AG08395 (cell line): ENCODE results near the gene GNAO1.

Experiments
- DNase-seq: peaks from one replicate; pipeline ENCODE4 v3.0.0; 2012; ENCODE audit warnings: mixed read lengths, low spot score

Gene GNAO1

DNA sequence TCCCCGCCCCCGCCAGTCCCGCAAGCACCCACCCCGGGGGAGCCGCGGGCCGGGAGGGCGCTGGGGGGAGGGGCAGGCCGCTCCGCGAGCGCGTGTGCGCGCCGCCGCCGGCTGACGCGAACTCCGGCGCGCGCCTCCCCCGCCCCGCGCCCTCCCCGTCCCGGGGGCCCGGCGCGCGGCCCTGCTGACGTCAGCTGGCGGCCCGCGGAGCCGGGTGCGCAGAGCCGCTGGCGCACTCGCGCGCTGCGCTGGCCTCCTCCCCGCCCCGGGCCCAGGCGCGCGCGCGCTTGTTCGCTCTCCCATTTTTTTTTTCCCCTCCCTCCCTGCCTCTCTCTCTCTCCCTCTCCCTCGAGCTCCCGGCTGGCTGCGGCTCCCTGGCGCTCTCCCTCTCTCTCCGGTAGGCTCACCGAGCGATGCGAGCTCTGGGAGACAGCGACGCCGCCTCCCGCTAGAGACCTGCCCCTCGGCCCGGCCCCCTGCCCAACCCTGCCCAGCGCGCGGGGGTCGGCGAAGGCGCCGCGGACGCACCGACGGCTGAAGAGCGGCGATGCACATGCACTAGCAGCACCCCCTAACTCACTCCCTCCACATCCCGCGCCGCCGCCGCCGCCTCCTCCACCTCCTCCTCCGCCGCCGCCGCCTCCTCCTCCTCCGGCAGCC, at the start of gene GNAO1:
Gene GNAO1 (plus strand): TSS at position 334 of the 660 bp plus-strand sequence. CDS start 747 bp downstream, outside the sequence.
- DNase-seq = peak; percentile 73

DNA sequence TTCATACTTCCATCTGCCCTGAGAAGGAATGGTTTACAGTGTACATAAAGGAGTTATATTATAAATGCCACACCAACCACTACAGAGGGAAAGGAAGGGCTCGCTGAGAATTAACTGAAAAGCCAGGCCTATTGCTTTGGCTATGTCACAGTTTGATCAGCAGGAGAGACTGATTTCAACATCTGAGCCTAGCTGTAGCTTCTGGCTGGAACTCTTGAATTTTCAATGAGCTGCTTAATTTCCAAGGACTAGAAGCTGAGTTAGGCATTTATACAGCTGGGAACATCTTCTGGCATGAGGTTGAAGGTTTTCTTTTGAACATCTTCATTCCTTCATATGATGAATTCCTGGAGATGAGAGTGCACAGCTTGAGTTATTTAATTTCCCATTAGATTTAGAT, 47.6 kb upstream of the GNAO1 start:
- DNase-seq = no peak

DNA sequence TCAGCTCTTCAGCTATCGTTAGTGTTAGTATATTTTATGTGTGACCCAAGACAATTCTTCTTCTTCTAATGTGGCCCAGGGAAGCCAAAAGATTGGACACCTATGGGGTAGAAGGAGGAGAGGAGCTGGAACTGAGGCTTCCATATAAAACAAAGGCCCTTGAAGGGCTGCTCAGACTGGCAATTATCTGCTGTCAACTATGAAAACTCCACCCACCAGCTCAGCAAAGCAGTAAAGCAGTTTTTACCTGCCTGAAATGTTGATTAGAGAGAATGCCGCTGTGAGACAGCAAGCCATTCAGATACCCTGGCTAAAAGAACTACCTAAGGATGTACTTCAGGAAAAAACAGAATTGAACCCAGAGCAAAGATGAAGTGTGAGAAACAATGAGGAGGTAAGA, 45.9 kb upstream of the GNAO1 start:
- no peak for DNase-seq

DNA sequence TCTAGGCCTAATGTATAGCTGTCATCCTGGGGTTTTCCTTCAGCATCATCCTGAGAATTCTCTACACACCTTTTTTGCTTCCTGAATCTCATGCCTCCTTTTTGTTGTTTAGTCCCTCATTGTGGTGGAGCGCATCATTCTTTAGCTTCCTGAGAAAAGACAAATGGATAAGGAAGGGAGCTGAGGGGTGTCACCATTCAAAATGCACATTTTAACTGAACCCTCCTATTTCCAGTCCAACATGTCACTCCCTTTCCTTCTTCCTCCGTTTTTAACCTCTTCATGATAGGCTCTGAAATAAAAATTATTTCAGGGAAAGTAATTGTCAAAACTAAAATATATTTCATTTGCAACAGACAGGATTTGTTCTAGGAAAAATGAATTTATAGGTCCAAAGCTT, 39.7 kb upstream of the GNAO1 start:
- DNase-seq = no peak

DNA sequence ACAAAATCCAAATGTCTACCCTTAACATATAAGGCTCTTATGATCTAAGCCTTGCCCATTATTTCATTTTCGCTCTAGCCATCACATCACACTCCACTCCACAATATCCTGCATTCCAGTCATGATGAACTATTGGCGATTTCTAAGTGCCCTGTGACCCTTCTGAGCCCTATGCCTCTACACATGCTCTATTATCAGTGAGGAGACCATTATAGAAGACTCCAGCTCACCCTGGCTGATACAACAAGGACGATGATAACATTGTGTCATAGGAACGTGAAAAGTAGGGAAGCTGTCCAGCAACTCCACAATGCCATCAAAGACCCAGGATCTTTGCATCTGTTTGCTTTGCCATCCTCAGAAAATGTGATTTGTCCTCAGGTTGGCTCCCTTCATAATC, 29.6 kb upstream of the GNAO1 start:
- DNase-seq = no peak

DNA sequence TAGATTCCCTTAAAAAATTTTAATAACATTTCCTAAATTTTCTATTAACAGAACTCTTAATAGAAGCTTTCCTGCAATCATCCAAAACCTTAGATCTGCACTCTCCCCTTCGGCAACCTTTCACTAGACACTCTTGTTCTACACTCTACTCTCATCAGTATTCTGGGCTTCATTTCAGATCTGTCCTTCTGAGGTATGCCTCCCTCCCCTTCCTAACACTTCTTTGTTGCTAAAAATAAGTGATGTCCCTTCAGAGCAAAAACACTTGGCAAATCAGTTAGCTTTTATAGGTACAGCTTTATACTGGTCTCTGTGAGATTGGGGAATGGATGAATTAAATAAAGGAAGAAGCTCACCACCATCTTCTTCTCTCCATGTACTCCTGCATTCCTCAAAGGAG, 28.2 kb upstream of the GNAO1 start:
- no peak for DNase-seq

DNA sequence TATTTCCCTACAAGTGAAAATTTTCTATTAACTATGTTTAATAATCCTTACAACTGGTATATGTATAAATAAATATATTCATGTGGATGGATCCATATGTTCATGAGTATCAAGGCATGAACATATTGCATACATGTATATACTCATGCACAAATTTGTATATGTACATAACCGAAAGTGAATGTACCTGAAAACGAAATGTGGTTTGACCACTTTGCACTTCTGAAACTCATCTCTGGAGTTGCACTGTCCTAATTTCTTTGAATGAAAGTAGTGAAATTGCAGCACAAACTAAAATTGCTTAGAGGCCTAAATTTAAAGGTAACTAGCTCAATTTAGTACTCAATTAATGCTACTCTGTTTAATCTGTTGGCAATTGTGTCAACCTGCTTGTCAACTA, 27.4 kb upstream of the GNAO1 start:
- no peak for DNase-seq

DNA sequence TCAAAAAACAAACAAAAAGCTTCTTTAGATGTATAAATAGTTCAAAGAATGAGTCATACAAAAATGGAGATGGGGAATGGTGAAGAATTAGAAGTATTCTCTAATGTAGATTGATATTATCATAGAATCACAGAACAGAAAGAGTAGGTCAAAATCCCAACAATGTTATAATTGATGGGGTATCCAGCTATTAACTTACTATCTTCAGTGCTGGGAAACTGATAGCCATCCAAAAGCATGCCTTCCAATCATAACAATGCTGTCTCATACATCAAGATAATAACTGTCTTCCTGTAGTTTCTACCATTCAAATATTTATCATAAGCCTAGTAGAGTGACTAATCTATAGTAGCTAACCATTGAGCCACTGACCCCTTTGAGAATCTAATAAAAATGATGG, 26.7 kb upstream of the GNAO1 start:
- DNase-seq = no peak

DNA sequence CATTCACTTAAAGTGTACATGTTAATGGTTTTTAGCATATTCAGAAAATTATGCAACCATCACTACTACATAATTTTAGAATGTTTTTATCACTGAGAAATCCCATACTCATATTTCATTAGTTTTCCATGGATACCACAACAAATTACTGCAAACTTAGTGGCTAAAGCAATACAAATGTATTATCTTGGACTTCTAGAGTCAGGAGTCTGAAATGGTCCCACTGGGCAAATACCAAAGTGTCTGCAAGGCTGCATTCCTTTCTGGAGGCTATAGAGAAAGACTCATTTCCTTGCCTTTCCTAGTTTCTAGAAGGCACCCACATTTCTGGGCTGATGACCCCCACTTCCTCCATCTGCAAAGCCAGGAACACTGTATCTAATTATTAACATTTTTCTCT, 16.9 kb upstream of the GNAO1 start:
- DNase-seq = no peak

DNA sequence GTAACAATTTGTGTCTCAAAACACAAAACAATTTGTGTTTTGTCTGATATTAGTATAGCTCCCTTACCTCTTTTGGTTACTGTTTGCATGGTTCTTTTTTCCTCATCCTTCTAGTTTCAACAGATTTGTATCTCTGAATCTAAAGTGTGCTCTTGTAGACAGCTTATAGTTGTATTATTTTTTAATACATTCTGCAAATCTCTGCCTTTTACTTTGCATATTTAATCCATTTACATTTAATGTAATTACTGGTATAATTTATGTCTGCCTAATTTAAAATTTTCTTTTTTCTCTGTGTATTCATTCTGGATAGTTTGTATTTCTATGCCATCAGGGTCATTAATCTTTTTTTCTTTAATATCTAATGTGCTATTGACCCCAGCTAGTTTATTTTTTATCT, 9.9 kb upstream of the GNAO1 start:
- DNase-seq = no peak

DNA sequence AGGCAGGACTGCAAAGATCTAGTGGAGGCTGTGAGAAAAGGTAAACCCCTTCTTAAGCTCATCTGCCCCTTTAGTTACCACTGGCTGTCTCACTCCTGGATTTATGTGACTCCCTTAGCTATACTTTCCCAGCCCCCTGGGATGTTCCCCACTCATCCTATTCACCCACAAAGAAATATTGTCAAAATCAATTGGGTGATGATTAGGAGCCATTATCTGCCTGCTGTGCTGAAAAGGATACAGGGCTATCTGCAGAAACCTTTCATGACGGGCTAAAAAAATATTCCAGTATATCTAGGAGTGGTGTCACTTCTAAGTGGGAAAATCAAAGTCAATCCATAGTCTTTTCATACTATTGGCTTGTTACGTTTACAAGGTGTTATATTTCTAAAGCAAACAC, 8.0 kb upstream of the GNAO1 start:
- DNase-seq = no peak

DNA sequence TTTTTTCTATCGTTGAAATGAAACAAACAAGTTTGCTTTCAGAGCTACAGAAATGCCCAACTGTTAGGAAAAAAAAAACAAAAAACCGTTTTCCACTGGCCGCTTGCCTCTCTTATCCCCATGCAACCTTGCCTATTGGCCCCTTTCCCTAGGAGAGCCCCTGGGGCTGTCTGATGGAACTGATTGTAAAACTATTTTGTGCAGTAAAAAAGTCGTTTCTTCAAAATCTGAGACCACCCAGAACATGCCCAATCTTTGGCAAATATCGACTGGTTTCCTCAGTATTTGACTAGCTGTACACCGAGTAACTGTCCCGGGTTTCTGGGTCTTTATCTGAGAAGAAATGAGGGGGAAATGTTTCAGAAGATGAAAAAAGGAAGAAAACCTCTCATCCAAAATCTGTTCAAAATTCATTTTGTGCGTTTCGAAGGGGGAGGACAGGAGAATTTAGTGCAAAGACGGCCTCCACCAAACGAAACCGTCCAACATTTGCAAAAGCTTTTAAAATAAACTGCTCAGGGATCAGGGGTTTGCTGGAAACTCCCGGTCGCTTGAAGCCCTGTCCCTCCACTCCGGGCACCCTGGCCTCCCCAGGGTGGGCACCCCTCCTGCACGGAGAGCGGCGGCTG, 1.1 kb upstream of the GNAO1 start:
- no peak for DNase-seq

DNA sequence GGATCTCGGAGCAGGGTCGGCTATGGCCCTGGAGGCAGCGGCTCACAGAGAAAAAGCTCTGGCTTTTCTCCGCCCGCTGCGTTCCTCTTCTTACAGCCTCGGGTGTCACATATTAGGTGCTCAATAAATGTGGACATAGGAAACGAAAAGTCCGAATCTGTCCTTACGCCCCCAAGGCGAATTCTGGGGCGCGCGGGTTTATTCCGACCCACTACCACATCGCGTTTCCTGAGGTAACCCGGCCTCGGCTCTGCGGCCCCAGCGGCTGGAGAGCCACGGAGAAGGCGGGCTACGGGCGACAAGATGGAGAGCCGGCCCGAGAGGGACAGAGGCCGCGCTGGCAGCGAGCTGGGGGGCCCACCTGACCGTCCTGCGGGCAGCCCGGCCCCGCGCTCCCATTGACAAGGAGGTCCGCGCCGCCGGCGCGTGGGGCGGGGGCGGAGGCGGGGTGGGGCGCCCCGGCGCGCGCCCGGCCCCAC, 573 bp upstream of the GNAO1 start:
- peak; percentile 6 for DNase-seq

DNA sequence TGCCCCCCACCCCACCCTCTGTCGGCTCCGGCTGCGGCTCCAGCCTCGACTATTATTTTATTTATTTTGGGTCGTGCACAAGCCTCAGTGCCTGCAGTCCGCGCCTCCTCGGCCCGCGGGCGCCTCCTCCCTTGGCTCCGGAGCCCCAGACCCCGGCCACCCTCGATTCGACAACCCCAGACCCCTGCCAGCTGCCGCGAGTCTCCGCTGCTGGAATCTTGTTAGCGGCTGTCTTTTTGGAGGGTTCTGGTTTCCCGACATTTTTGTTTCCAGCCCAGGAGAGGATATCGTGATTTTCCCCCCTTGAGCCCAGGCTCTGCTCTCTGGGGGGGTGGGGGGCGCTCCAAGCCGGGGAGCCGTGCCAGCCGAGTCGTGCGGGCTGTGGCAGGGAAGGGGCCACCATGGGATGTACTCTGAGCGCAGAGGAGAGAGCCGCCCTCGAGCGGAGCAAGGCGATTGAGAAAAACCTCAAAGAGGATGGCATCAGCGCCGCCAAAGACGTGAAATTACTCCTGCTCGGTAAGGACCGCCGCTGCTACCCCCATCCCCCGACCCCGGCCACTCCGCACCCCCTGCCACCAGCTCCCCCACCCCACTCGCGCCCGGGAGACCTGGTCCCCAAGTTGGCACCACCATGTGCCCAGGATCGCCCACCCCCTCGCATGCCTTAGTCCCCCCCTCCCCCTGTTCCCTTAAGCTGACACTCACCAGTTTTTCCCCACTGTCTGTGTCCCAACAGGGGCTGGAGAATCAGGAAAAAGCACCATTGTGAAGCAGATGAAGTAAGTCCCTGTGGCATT, 746 bp downstream of the GNAO1 start:
- no peak for DNase-seq

DNA sequence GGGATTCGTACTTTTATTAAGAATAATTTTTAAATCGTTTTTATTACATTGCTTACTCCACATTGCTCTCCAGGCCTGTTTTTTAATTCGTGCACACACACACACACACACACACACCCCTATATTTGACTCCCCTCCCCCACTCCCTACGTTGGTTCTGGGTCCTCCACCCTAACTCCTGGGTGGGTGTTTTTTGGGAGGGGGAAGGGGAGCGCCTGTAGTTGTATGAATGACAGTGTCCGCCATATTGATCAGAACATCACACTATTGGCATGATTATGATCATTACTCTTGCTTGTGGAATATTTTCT, 1.3 kb downstream of the GNAO1 start:
- DNase-seq = no peak

DNA sequence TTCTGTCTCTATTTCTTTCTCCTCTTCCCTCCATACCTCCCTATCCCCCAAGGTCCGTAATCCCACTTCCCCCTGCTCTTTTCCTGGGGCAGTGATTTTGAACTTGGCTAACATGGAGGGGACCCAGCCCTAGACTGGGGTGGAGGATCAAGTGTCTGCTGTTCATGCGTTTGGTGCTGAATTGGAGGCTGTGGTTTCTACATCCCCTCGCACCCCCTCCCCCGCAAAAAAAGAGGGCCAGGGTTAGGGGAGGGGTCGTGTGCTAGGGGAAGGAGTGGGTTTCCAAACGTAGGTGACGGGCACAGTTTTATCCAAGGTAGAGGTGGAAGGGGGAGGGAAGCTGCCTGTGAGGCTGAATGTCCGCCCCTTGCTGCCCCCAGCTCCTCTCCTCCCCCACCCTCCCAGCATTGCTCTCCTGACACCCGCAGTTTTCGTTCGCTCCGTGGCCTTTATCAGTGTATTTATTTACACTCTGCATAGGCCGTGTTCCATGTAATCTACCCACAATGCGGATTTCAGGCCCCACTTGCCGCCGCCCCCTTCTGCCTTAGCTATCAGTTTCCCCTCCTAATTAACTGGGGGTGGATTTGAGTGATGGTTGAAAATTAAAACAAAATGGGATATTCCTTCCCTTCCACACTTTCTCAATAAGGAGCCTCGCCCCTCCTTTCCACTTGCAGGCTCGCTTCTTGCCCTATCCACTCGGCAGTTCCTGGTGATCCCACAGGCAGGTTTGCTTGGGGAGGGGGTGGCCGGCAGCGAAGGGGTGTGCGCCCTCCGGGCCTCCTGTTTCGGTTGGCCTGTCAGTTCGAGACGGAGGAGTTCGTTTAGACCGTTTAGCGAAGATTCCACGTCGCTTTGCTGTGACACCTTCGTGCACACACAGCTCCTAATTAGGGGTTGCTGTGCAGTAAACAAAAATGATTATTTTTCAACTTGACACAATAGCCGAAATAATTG, 2.0 kb downstream of the GNAO1 start:
- no peak for DNase-seq

DNA sequence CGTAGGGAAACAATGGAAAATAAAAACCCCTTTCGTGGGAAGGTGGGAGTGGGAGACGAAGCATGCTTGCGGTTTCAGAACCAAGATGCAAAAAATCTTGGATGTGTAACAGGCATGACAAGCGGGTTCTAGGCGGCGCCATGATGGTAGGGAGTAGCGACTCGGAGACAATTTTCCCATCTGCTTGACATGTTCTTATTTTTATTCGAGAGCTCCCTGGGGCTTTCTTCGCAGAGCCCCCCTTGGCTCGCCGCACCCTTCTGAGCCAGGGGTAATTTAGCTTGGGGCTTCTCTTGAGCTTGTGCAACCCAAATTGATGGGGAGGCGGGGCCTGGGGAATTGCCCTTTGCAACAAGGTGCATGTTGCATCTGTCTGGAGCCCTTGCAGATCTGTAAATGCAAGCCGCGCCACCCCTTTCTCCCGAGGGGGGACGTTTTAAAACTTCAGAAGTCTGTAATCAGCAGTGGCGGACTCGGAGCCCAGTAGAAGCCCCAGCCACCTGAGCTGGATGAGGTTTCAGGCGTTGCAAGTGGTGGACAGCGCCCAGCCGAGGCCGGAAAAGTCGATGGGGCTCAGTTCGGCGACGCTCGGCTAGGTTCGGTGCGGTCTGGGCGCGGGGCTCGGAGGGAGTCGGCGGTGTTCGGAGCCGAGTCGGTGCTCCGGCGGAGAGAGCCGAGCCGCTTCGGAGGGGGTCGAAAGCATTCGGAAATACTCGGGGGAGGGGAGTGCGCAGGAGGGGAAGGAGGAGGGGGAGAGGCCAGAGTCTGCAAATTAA, 2.9 kb downstream of the GNAO1 start:
- DNase-seq = peak; percentile 80

DNA sequence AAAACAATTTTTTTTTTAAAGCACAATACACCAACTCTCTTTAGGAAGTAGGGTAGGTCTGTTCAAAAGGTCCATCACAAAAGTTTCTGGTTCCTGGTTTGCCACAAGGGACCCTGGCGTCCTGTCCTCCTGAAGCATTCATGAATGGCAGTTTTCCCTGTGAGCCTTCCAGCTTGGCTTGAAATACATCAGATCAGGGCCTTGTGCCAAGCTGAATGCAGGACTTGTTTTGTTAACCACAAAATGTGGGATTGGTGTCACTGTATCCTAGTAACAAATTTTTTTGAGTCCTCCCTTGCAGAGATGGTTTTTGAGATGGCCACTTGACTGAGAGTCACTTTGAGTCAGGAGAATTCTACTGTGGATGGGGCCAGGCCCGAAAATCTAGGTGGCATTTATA, 3.9 kb downstream of the GNAO1 start:
- DNase-seq = no peak

DNA sequence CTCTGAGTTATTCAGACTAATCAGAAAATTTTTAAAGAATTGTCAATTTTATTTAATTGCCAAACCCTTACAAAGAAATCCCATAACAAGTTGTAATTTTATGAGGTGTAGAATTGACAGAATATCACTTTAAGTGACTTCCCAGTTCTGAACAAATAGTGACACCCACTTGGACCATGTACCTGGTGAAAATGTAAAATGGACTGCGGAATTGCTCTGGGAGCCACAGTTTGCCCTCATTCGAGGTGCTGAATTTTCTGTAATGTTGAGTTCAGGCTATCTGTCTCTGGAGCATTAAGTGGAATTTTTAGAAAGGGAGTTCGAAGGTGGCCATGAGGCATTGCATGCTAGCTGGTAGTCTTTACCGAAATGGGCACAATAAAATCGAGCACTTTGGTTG, 5.1 kb downstream of the GNAO1 start:
- DNase-seq = no peak

DNA sequence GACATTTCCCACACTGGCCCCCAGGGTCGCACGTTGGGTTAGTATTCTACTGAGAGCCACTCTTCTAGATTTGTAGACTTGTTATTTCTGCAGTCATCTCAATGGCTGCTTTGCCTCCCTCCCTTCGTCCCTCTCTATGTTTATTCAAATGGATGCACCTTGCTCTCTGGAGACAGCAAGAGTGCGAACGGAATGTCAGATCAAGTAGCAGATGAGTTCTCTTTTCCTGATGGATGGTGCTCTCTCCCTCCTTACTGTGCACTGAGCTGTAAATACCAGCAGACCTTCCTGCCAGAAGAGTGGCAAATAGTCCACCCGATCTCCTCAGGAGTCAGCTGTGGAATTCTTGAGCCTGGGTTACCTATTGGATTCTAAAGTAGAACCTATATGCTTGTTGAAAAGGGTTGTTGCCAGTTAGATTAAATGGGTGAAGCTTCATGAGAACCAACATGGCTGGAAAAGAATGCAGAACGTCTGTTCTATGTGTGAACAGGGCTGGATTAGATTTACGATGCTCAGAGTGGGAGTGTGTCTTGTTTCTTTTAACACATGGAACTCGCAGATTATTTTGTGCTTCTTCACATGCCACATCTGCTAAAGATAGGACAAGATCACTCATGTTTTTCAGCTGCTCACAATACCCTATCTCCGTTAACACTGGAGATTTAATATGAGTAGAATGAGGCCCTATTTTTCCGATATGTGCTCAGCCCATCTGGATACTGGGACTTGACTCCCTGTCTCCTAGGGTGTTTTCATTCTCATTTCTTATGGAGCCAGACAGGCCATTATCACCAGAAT, 6.1 kb downstream of the GNAO1 start:
- DNase-seq = no peak
